Uterus (tissue), 4 donors: Measurements from ENCODE around the gene USP26. TPM values are rescaled to one million over a fixed set of nuclear protein-coding genes. Genes with fewer than 3 reads are reported as not detected.
"Not testable (repeated sequence)": the region's sequence is repeated elsewhere in the genome, so short reads cannot be mapped to it uniquely, and the experiment has no call there.

ENCODE experiments used
- DNase-seq, 2 donors: peaks; one replicate each; pipeline ENCODE4 v3.0.0-alpha.2; 2019 to 2020
- H3K27ac ChIP-seq, 2 donors: fragments of 200-600 bp; sonication (generic); 1 replicate in 1 of 2; 2 replicates in 1 of 2; pipeline ENCODE4 v1.5.1; 2016 to 2018
- H3K27me3 ChIP-seq, 2 donors: fragments of 200-600 bp; sonication (generic); one replicate each; pipeline ENCODE4 v1.5.1; 2018 to 2019; ENCODE audit warnings: control low read depth in 1 of 2
- H3K36me3 ChIP-seq, 2 donors: fragments of 200-600 bp; sonication (generic); one replicate each; pipeline ENCODE4 v1.5.1; 2019; ENCODE audit warnings: control low read depth in 1 of 2
- H3K4me1 ChIP-seq, 2 donors: fragments of 200-600 bp; sonication (generic); one replicate each; pipeline ENCODE4 v1.5.1; 2018 to 2019; ENCODE audit warnings: control low read depth in 1 of 2
- H3K4me3 ChIP-seq, 2 donors: fragments of 200-600 bp; sonication (generic); 1 replicate in 1 of 2; 2 replicates in 1 of 2; pipeline ENCODE4 v1.5.1; 2018 to 2019; ENCODE audit warnings: mild to moderate bottlenecking in 1 of 2
- H3K9me3 ChIP-seq, 2 donors: fragments of 200-600 bp; sonication (generic); one replicate each; pipeline ENCODE4 v1.5.1; 2019; ENCODE audit warnings: control low read depth in 1 of 2
- POLR2A ChIP-seq, 2 donors: fragments of 450-650 bp; IDR thresholded peaks; one replicate each; pipeline ENCODE4 v1.6.1; 2016; ENCODE audit warnings: antibody characterized with exemption in 2 of 2, mild to moderate bottlenecking in 1 of 2, moderate library complexity in 1 of 2
- intact Hi-C: fragments of 100-400 bp; cut with DNase I; formaldehyde crosslinking; loops from one replicate; pipeline ENCODE4 v1.15.1; 2023; ENCODE audit warnings: low total_unique reads
- total RNA-seq, 4 donors: library from RNA; depleted of rRNA in 3 of 4; stranded (reverse); fragments of >200 nt in 3 of 4; gene quantifications; one replicate each; pipeline versions ENCODE4 v1.1.0 to v1.2.4, GENCODE V29; 2014 to 2023
- TF ChIP-seq, protein P1 (sequence below), 4 experiments: fragments of 200-600 bp in 2 of 4; fragments of 450-650 bp in 2 of 4; sonication (generic) in 2 of 4; IDR thresholded peaks; one replicate each; pipeline ENCODE4 v1.5.1; 2016 to 2019; ENCODE audit warnings: antibody characterized with exemption in 4 of 4, mild to moderate bottlenecking in 2 of 4, moderate library complexity in 1 of 4
- donor health status: DM: yes; HTN: yes; CAD: no.

Gene USP26
- total RNA-seq, 4 donors from 2014 or later = not detected

DNA sequence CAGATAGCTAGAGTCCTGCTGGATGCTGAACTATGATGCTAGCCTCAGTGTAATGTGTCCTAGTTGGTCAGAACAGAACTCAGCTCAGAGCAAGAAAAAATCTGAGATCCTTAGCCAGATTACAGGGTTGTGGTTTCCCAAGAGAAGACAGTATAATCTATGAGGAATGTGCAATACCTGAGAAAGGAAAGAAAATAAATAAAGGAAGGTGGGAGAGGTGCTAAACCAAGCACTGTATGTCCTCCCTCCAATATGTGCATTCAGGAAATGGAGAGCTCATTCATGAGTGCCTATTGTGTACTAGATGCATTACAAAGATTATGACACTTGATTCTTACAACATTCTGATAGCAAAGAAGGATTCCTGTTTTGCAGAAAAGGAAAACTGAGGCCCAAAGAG, 7.5 kb downstream of the USP26 start:
- no peaks in the 10 kb centered on the region for H3K4me1 ChIP-seq
- intact Hi-C loops = no loop called here
- H3K36me3 ChIP-seq = no peaks in the 10 kb centered on the region
- no peak overlapping the region for H3K27ac ChIP-seq
- no peaks in the 10 kb centered on the region for H3K9me3 ChIP-seq
- no peak for DNase-seq
- no peak overlapping the region for H3K4me3 ChIP-seq
- no peak for TF ChIP-seq POLR2A (IDR thresholded peaks at IDR 0.05)
- TF ChIP-seq, protein P1, sequence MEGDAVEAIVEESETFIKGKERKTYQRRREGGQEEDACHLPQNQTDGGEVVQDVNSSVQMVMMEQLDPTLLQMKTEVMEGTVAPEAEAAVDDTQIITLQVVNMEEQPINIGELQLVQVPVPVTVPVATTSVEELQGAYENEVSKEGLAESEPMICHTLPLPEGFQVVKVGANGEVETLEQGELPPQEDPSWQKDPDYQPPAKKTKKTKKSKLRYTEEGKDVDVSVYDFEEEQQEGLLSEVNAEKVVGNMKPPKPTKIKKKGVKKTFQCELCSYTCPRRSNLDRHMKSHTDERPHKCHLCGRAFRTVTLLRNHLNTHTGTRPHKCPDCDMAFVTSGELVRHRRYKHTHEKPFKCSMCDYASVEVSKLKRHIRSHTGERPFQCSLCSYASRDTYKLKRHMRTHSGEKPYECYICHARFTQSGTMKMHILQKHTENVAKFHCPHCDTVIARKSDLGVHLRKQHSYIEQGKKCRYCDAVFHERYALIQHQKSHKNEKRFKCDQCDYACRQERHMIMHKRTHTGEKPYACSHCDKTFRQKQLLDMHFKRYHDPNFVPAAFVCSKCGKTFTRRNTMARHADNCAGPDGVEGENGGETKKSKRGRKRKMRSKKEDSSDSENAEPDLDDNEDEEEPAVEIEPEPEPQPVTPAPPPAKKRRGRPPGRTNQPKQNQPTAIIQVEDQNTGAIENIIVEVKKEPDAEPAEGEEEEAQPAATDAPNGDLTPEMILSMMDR (IDR thresholded peaks at IDR 0.05) = no peak
- peaks cover 0 to 6% of the 10 kb centered on the region in 2 donors for H3K27me3 ChIP-seq

DNA sequence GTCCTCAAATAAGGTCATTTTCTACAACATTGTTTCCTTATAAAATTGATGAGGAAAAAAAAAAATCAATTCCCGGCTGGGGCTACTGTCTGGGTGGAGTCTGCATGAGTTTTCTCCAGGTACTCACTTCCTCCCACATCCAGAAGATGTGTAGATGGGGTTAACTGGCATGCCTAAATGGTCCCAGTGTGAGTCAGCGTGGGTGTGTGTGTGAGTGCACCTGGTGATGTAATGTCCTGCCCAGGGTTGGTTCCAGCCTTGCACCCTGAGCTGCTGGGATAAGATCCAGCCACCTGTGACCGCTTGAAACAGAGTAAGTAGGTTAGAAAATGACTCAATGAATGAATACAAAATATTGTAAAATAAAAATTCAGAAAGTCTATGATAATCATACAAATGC, 11.1 kb downstream of the USP26 start:
- DNase-seq = no peak
- H3K9me3 ChIP-seq = no peaks in the 10 kb centered on the region
- TF ChIP-seq POLR2A (IDR thresholded peaks at IDR 0.05) = no peak
- TF ChIP-seq, protein P1 (IDR thresholded peaks at IDR 0.05) = no peak
- intact Hi-C loops = no loop called here
- H3K36me3 ChIP-seq = no peaks in the 10 kb centered on the region
- no peaks in the 10 kb centered on the region for H3K4me1 ChIP-seq
- H3K27ac ChIP-seq = no peak overlapping the region
- H3K4me3 ChIP-seq = no peak overlapping the region
- peaks cover 0 to 6% of the 10 kb centered on the region in 2 donors for H3K27me3 ChIP-seq

DNA sequence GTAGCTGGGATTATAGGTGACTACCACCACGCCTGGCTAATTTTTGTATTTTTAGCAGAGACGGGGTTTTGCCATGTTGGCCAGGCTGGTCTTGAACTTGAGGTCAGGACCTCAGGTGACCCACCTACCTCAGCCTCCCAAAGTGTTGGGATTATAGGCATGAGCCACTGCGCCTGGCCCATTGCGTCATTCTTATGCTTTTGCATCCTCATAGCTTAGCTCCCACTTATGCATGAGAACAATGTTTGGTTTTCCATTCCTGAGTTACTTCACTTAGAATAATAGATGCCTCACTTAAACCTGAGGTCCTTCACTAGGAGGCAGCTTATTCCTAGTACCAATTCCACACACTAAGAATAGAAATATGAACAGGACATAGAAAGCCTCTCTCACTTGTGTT, 11.9 kb downstream of the USP26 start:
- H3K4me3 ChIP-seq, H3K27ac ChIP-seq, DNase-seq, H3K27me3 ChIP-seq, H3K4me1 ChIP-seq, H3K9me3 ChIP-seq, H3K36me3 ChIP-seq, intact Hi-C loops: not testable (repeated sequence)

DNA sequence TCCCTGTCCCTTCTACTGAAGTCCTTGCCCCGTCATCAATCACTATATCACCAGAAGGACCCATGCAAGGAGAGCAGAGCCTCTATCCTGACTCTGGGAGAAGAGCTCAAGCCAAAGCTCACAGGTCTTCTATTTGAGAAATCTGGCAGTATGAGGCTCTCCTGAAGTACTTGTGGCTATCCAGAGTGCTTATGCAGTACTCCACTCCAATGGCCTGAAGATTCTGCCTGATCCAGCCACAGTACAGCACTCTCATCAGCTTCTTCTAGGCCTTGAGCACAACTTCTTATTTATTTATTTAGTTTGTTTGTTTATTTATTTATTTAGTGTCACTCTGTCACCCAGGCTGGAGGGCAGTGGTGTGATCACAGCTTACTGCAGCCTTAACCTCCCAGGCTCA, 13.0 kb downstream of the USP26 start:
- no peak overlapping the region for H3K4me3 ChIP-seq
- H3K4me1 ChIP-seq = no peaks in the 10 kb centered on the region
- DNase-seq = no peak
- no peak for TF ChIP-seq POLR2A (IDR thresholded peaks at IDR 0.05)
- TF ChIP-seq, protein P1 (IDR thresholded peaks at IDR 0.05) = no peak
- H3K9me3 ChIP-seq = no peaks in the 10 kb centered on the region
- intact Hi-C loops = no loop called here
- H3K27me3 ChIP-seq = no peaks in the 10 kb centered on the region
- H3K27ac ChIP-seq = no peak overlapping the region
- H3K36me3 ChIP-seq = no peaks in the 10 kb centered on the region

DNA sequence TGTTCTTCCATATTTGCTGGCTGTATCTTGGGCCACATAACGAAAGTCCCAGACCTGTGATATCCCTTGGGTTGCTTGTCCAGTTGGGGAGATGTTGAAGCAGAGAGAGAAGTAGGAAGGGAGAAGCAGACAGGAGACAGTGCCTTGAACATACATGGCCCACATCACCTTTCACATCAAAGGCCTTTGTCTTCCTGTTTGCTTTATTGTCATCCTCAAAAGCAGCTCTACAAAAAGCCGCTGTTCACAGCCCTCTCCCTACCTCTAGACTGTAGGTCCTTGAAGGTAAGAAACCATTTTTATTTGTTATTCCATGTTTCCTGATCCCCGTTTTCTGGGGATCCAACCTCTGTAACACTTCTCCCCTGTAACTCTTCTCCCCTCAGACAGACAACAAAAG, 14.9 kb downstream of the USP26 start:
- DNase-seq = no peak
- Histone ChIP-seq H3K36me3 (no peaks in the 10 kb centered on the region), H3K27me3 (no peaks in the 10 kb centered on the region), H3K4me1 (no peaks in the 10 kb centered on the region), H3K4me3 (no peak overlapping the region), H3K9me3 (no peaks in the 10 kb centered on the region), H3K27ac (no peak overlapping the region)
- TF ChIP-seq POLR2A (IDR thresholded peaks at IDR 0.05) = no peak
- TF ChIP-seq, protein P1 (IDR thresholded peaks at IDR 0.05) = no peak
- intact Hi-C loops = no loop called here

DNA sequence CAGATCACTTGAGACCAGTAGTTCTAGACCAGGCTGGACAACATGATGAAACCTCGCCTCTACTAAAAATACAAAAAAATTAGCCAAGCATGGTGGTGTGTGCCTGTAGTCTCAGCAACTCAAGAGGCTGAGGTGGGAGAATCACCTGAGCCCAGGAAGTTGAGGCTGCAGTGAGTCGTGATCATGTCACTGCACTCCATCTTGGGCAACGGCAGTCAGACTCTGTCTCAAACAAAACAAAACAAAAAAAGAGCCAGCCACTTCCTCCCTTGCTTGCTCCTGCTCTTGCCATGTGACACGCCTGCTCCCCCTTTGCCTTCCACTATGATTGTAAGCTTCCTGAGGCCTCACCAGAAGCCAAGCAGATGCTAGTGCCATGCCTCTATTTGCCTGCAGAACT, 19.1 kb downstream of the USP26 start:
- H3K4me3 ChIP-seq, H3K9me3 ChIP-seq, H3K36me3 ChIP-seq, DNase-seq, H3K27ac ChIP-seq, H3K4me1 ChIP-seq, H3K27me3 ChIP-seq, intact Hi-C loops: not testable (repeated sequence)
